GM19438 (cell line): ENCODE data around the gene SYTL5.

Experiments used
- ATAC-seq: cut with Tn5 transposase; IDR thresholded peaks from one replicate; pipeline ENCODE4 v1.9.1; 2021; ENCODE audit warnings: low read depth; ENCODE audit not compliant: unreplicated experiment

Gene SYTL5

DNA sequence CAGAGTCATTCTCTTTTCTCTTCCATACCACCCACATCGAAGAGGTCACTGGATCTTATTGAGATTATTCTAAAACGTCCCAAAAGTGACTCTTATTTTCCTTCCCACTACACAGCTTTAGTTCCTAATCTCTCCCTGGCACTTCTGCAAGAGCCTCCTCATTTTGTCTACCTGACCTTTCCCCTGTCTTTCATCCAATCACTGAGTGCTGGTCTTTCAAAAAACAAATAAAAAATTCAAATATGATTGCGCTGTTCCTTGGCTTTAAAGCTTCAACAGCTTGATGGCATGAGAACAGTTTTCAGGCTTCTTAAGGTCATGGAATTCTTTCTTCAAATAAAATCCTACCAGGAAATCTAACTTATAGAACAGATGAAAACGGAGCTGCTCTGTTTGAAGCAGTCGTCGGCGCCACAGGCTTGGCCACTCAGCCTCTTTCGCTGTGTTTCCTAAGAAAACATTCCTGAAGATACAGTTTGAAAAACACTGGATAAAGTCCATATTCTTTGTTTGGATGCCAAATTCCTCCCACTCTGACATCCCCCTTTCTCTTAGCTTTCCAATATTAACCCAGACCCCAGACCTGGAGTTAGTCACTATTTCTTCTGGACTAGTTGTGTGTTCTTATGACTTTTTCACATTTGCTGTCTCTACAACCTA, 12.5 kb downstream of the SYTL5 start:
- no peak for ATAC-seq

- ATAC-seq, result no peak
Observed at GRCh38 chrX:38028300-38028699, 21.9 kb downstream of the SYTL5 start.

DNA sequence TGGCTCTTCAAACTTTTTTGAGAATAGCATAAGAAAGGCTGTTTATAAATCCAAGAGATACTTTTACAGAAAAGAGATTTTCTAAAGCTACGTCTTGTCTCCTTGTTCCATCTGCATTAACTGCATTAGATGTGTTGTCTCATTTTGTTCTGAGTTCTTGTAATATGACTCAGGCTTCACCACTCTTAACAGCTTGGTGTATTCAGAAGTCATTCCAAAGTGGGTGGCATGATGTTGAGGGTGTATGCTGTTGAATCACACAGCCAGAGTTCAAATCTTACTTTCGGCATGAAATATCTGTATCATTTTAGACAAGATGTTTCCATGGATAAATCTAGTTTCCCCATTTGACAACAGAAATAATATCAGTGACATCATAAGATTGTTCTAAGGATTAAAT, 30.1 kb downstream of the SYTL5 start:
- ATAC-seq, result no peak

DNA sequence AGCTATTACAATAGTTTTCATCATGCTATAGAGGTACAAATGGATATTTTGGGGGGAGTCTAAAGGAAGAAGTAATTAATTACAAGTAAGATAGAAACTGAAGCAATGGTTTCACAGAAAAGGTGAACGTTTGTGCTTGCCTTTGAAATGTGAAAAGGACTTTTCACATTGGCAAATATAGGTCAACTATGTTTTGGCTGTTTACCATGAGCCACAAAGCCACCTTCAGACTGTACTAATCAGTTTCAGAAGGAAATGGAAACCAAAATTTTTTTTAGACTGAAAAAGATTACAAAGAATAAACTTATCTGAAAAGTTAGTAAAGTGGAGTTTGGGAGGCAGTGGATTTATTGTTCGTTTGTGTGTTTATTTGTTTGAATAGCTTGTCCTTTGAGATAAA, 32.1 kb downstream of the SYTL5 start:
- no peak for ATAC-seq

DNA sequence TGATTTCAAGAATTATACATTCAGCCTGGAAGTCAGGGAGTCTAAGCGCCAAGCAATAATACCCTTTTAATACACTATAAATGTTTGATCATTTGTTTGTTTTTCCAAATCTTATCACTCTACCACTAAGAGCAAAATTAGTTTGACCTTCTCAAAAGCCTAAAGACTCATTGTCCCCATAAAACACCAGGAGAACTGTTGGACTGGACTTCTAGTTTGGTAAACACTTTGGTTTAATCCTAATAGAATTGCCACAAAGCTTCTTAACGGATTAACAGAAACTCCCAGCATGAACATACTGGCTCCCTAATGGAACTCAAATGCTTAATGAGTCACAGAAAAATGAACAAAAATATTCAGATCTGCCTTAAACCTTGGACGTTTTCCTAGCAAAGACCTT, 34.9 kb downstream of the SYTL5 start:
- ATAC-seq, result no peak

GRCh38 chrX:38044701-38045100, 38.3 kb downstream of the SYTL5 start:
- ATAC-seq, result no peak

GRCh38 chrX:38045538-38046096, 39.3 kb downstream of the SYTL5 start:
- ATAC-seq, result no peak

DNA sequence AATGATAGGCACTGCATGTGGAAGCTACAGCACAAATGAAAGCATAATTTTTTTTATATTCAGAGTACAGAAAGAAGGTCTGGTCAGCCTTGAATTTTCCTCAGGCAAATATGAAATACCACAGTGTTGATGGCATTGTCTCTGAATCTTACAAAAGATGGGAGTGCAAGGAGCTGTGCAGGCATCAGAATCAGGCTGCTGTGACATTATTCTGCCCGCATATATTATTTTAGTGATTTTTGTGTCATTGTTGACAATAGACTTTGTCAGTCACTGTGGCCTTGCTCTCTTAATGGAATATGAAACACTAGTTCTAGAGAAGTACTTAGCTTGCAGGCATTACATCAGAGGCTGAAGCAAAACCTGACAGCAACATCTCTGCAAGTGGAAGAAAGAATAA, 42.5 kb downstream of the SYTL5 start:
- ATAC-seq, result no peak

GRCh38 chrX:38050806-38051205, 44.5 kb downstream of the SYTL5 start:
- no peak for ATAC-seq

GRCh38 chrX:38052096-38052495, 45.7 kb downstream of the SYTL5 start:
- no peak for ATAC-seq

GRCh38 chrX:38055170-38055847, 49.0 kb downstream of the SYTL5 start:
- peak; percentile 70 for ATAC-seq

DNA sequence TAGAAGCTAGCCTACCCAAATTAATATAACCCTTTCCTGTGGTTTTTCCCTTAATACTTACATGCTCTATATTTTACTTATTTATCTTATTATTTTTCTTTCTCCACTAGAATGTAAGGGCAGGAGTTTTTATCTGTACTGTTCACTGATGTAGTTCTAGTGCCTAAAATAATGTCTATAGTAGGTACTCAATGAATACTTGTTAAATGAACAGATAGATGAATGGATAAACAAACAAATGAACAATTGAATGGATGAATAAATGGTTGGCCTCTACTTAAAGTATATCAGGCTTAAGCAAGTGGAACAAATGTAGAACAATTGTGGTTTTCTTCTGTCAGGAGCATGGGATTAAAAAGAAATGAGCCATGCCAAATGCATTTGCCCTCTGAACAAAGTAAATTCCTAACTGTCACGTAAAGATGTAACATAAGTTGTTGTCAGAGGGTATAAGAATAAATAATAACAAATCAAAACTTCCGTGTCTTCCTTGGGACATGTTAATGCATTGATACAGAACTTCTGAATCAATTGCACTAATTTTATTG, 54.1 kb downstream of the SYTL5 start:
- ATAC-seq, result no peak

DNA sequence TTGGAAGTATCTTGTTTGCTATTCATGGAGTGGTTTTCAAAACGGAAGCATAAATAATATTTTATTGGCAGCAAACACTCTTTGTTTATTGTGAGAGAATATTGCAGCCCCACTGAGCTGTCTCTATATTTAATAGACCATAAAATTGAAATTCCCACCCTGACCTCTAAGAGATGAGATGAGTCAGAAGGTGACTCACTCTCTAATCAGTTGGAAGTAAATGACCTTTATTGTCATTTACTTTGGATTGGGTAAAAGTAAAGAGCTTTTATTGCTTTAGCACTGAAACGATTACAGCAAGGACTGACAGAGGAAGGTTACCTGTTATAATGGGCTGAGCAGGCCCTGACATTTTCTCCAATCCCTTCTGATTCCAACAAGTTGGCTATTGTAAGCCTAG, 55.0 kb downstream of the SYTL5 start:
- ATAC-seq, result no peak

GRCh38 chrX:38066934-38067333, 60.6 kb downstream of the SYTL5 start:
- no peak for ATAC-seq

DNA sequence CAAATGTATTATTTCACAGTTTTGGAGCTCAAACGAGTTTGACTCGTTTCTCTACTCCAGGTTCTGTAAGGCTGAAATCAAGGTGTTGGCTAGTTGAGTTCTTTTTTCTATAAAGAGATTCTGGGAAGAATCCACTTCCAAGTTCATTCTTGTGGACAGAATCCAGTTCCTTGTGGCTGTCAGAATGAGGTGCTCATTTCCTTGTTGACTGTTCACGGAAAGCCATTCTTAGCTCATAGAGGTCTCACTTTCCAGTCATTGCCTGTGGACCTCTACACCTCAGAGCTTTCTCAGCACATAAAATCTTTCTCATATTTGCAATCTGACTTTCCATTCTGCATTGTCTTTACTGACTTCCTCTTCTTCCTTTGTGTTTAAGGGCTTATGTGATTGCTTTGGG, 62.9 kb downstream of the SYTL5 start:
- ATAC-seq, result no peak

DNA sequence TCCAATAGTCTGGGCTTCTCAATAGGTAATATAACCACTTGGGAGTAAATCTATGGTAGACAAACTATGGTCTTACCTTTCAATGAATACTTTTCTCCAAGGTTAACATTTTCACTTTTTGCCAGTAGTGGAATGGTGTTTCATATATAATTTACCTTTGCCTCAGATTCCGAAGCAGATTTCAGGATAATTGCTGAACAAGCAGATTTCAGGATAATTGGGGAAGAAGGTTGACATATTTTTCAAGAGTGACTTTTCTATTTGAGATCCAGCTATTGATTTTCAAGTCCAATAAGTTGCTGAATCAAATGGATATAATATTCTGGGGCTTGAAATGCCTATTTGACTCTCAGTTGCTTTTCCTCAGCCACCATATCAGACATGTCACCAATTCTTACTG, 63.6 kb downstream of the SYTL5 start:
- no peak for ATAC-seq

GRCh38 chrX:38079463-38079862, 73.1 kb downstream of the SYTL5 start:
- ATAC-seq, result no peak

- no peak for ATAC-seq
Observed at GRCh38 chrX:38080808-38081207, 74.5 kb downstream of the SYTL5 start.

DNA sequence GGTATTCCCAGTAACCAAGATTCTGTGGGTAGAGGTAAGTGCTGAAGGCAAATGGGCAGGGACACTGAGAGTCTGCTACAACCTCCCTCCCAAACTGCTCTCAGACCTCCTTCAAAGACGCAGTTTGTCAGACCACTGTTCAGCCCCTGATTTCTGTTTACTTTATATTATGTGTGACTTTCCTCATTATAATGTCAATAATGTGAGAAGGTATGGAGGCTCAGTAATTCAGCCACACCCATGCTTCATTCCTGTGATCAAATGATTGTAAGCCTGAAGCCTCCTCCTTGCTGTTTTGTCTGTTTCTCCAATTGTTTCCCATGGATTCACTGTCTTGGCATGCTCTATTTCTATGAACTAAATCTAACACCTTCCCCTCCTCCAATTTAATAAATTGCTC, 75.6 kb downstream of the SYTL5 start:
- ATAC-seq, result no peak

- no peak for ATAC-seq
Observed at GRCh38 chrX:38082309-38082708, 76.0 kb downstream of the SYTL5 start.

GRCh38 chrX:38085813-38086212, 79.5 kb downstream of the SYTL5 start:
- ATAC-seq, result no peak
